Measurements from ENCODE around the gene CSF3R. TPM values are rescaled to one million over a fixed set of nuclear protein-coding genes. Genes with fewer than 3 reads are reported as not detected.

Gene CSF3R
- total RNA-seq, 1 donor from 2014 or later, result 2.1 TPM

- Mint-ChIP-seq H3K27me3 (no peaks in the 10 kb centered on the region), H3K4me3 (no peak overlapping the region), H3K4me1 (ENCODE audit: unreplicated experiment) (peaks cover 12% of the 10 kb centered on the region), H3K9me3 (no peaks in the 10 kb centered on the region), H3K36me3 (peaks cover 16% of the 10 kb centered on the region), H3K27ac (peak overlapping the region; percentile 3)
- TF ChIP-seq CTCF (conservative IDR thresholded peaks at IDR 0.05), result no peak
- no peak for DNase-seq (ENCODE audit: extremely low spot score, unreplicated experiment)
These were observed 63.1 kb downstream of the CSF3R start for GRCh38 chr1:36419569-36419968.

DNA sequence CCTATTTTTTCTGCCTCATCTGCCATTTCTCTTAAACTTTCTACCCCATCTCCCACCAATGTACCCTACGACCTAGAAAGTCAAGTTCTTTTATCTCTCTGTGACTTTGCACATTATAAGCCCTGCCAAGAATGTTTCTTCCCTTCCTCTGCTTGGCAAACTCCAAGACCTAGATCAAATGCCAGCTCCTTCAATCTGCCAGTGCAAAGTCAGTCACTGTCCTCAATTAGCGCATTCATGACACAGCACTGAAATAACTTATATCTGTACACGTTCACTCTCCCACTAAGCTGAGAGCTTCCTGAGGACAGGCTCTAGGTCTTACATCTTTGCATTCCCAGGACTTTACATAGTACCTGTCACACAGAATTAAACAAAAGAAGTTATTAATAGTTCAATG lies 63.6 kb downstream of the CSF3R start:
- H3K36me3 Mint-ChIP-seq, result peaks cover 19% of the 10 kb centered on the region
- TF ChIP-seq CTCF (conservative IDR thresholded peaks at IDR 0.05), result no peak
- no peak overlapping the region for H3K4me3 Mint-ChIP-seq
- H3K27me3 Mint-ChIP-seq, result no peaks in the 10 kb centered on the region
- H3K27ac Mint-ChIP-seq, result peak overlapping the region; percentile 3
- H3K9me3 Mint-ChIP-seq, result no peaks in the 10 kb centered on the region
- peaks cover 12% of the 10 kb centered on the region for H3K4me1 Mint-ChIP-seq (ENCODE audit: unreplicated experiment)
- no peak for DNase-seq (ENCODE audit: extremely low spot score, unreplicated experiment)

- DNase-seq (ENCODE audit: extremely low spot score, unreplicated experiment), result no peak
- H3K9me3 Mint-ChIP-seq, result no peaks in the 10 kb centered on the region
- no peak overlapping the region for H3K4me3 Mint-ChIP-seq
- peaks cover 19% of the 10 kb centered on the region for H3K36me3 Mint-ChIP-seq
- H3K27ac Mint-ChIP-seq, result peak overlapping the region; percentile 60
- no peaks in the 10 kb centered on the region for H3K27me3 Mint-ChIP-seq
- peaks cover 12% of the 10 kb centered on the region for H3K4me1 Mint-ChIP-seq (ENCODE audit: unreplicated experiment)
- TF ChIP-seq CTCF (conservative IDR thresholded peaks at IDR 0.05), result no peak
These were observed 64.8 kb downstream of the CSF3R start for GRCh38 chr1:36417931-36418330.

Other genes with a start within 250 kb of the CSF3R start
- gene SH3D21, start 176.5 kb downstream of the CSF3R start, total RNA-seq (ENCODE audit: low replicate concordance), result 15.7 and 32.5 TPM in 2 replicates
- gene EVA1B, start 159.3 kb downstream of the CSF3R start, total RNA-seq (ENCODE audit: low replicate concordance), result 23.3 and 39.5 TPM in 2 replicates
- gene STK40, start 97.0 kb downstream of the CSF3R start, total RNA-seq (ENCODE audit: low replicate concordance), result 58.5 and 59.5 TPM in 2 replicates
- gene LSM10, start 85.0 kb downstream of the CSF3R start, total RNA-seq (ENCODE audit: low replicate concordance), result 32.3 and 36.4 TPM in 2 replicates
- gene OSCP1, start 32.5 kb downstream of the CSF3R start, total RNA-seq (ENCODE audit: low replicate concordance), result 12.4 and 15.3 TPM in 2 replicates
- gene MRPS15, start 18.5 kb downstream of the CSF3R start, total RNA-seq (ENCODE audit: low replicate concordance), result 69.4 and 69.5 TPM in 2 replicates

Measured in type B pancreatic cell (in vitro differentiated cells).